ENCODE data around the gene COL4A6. TPM values are rescaled to one million over a fixed set of nuclear protein-coding genes. Genes with fewer than 3 reads are reported as not detected.

Gene COL4A6
- total and polyA plus RNA-seq, 12 donors, result 0.14 to 1.4 (median 0.73) TPM

DNA sequence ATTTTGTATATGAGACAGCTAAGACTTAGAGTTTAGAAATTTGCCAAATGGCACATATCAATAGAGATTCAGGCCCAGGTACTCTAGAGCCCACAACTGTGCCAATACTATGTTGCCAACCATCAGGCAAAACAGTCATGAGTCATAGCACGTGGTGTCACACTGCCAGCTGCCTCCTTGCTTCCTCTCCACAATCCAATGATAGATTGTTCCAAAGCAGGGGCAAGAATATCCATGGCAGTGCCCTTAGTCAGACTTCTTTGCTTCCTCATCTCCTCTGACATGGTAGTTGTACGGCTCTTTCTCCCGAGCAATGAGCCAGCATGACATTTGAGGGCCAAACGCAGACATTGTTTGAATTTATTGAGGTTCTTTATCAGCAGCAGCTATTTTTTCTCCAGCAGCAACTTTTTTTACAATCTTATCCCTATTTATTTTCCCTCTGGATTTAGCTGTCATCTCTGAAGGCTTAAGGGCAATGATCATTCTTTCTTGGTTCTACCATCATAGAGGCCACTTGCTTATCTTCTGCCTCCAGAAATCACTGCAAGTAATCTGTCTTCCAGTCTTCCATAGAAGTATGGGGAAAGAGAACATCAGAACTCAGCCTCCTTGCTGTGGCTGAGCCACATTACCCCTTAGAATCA, 169.7 kb downstream of the COL4A6 start:
- Histone ChIP-seq H3K4me1 (replicated peaks in 1 of 2) (no peaks in the 10 kb centered on the region), H3K9me3 (replicated peaks in 1 of 3) (no peaks in the 10 kb centered on the region), H3K27me3 (no peaks in the 10 kb centered on the region), H3K27ac (no peak overlapping the region), H3K36me3 (replicated peaks in 1 of 2) (no peaks in the 10 kb centered on the region), H3K4me3 (no peak overlapping the region)
- peak in 5 of 7 donors; percentile 10 to 44 (median 20) for DNase-seq
- no peak for TF ChIP-seq POLR2A (IDR thresholded peaks at IDR 0.05)
- no peak for TF ChIP-seq CTCF (IDR thresholded peaks at IDR 0.05)
- WGBS, 4 donors, result 29 to 56% (median 32%) methylated on average over 4 of the region's 4 CpGs
- intact Hi-C loops (cut with DNase I), result no loop called here

GRCh38 chrX:108267557-108267956, 170.7 kb downstream of the COL4A6 start:
- no peaks in the 10 kb centered on the region for H3K36me3 ChIP-seq (replicated peaks in 1 of 2)
- H3K4me1 ChIP-seq (replicated peaks in 1 of 2), result no peaks in the 10 kb centered on the region
- H3K4me3 ChIP-seq, result no peak overlapping the region
- H3K27ac ChIP-seq, result no peak overlapping the region
- intact Hi-C loops (cut with DNase I), result no loop called here
- no peak for DNase-seq
- 21 to 39% (median 30%) methylated on average over 2 of the region's 2 CpGs for WGBS, 4 donors
- H3K9me3 ChIP-seq (replicated peaks in 1 of 3), result no peaks in the 10 kb centered on the region
- H3K27me3 ChIP-seq, result no peaks in the 10 kb centered on the region
- TF ChIP-seq POLR2A (IDR thresholded peaks at IDR 0.05), result no peak
- no peak for TF ChIP-seq CTCF (IDR thresholded peaks at IDR 0.05)

GRCh38 chrX:108264376-108264775, 173.8 kb downstream of the COL4A6 start:
- intact Hi-C loops (cut with DNase I), result no loop called here
- no peak for DNase-seq
- Histone ChIP-seq H3K27me3 (no peaks in the 10 kb centered on the region), H3K27ac (no peak overlapping the region), H3K36me3 (replicated peaks in 1 of 2) (no peaks in the 10 kb centered on the region), H3K4me3 (no peak overlapping the region), H3K9me3 (replicated peaks in 1 of 3) (no peaks in the 10 kb centered on the region), H3K4me1 (replicated peaks in 1 of 2) (no peaks in the 10 kb centered on the region)
- TF ChIP-seq POLR2A (IDR thresholded peaks at IDR 0.05) (no peak), CTCF (IDR thresholded peaks at IDR 0.05) (no peak)
- WGBS, 4 donors, result 56 to 74% (median 63%) methylated on average over 2 of the region's 2 CpGs

- no peak for TF ChIP-seq POLR2A (IDR thresholded peaks at IDR 0.05)
- no peak for TF ChIP-seq CTCF (IDR thresholded peaks at IDR 0.05)
- no peak overlapping the region for H3K27ac ChIP-seq
- intact Hi-C loops (cut with DNase I), result no loop called here
These were observed 176.5 kb downstream of the COL4A6 start for GRCh38 chrX:108261549-108262203.

More at GRCh38 chrX:108261549-108262203, 176.5 kb downstream of the COL4A6 start:
- Histone ChIP-seq H3K4me1 (replicated peaks in 1 of 2) (no peaks in the 10 kb centered on the region), H3K4me3 (no peak overlapping the region), H3K27me3 (no peaks in the 10 kb centered on the region), H3K9me3 (replicated peaks in 1 of 3) (no peaks in the 10 kb centered on the region), H3K36me3 (replicated peaks in 1 of 2) (no peaks in the 10 kb centered on the region)
- no peak for DNase-seq

Data from adrenal gland (tissue), 12 donors.